ENCODE data around the gene MSRB3. TPM values are rescaled to one million over a fixed set of nuclear protein-coding genes. Genes with fewer than 3 reads are reported as not detected.
"Not testable (repeated sequence)": the region's sequence is repeated elsewhere in the genome, so short reads cannot be mapped to it uniquely, and the experiment has no call there.

Gene MSRB3
- total RNA-seq, 1 donor from 2014 or later, result not detected

- no peaks in the 10 kb centered on the region for H3K9me3 Mint-ChIP-seq
- DNase-seq (no peak), ATAC-seq (ENCODE audit: low read depth) (no peak)
- H3K36me3 Mint-ChIP-seq (ENCODE audit: low read depth), result no peaks in the 10 kb centered on the region
- no peak overlapping the region for H3K27ac Mint-ChIP-seq
- H3K27me3 Mint-ChIP-seq, result peaks cover 16% of the 10 kb centered on the region
- CTCF ChIA-PET, result no interaction called here
- intact Hi-C loops (cut with micrococcal nuclease), result loop anchor here (5.0 kb wide), 2 partner anchors 780 to 1100 kb away; no protein-coding TSS in a partner anchor
- no peak overlapping the region for H3K4me3 Mint-ChIP-seq
- peaks cover 24% of the 10 kb centered on the region for H3K4me1 Mint-ChIP-seq
- TF ChIP-seq, protein P1, sequence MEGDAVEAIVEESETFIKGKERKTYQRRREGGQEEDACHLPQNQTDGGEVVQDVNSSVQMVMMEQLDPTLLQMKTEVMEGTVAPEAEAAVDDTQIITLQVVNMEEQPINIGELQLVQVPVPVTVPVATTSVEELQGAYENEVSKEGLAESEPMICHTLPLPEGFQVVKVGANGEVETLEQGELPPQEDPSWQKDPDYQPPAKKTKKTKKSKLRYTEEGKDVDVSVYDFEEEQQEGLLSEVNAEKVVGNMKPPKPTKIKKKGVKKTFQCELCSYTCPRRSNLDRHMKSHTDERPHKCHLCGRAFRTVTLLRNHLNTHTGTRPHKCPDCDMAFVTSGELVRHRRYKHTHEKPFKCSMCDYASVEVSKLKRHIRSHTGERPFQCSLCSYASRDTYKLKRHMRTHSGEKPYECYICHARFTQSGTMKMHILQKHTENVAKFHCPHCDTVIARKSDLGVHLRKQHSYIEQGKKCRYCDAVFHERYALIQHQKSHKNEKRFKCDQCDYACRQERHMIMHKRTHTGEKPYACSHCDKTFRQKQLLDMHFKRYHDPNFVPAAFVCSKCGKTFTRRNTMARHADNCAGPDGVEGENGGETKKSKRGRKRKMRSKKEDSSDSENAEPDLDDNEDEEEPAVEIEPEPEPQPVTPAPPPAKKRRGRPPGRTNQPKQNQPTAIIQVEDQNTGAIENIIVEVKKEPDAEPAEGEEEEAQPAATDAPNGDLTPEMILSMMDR (IDR thresholded peaks at IDR 0.05), result no peak
- POLR2A ChIA-PET, result no interaction called here
Observed at GRCh38 chr12:65307169-65307501, 28.7 kb downstream of the MSRB3 start.

GRCh38 chr12:65308006-65308405, 29.5 kb downstream of the MSRB3 start:
- peaks cover 18% of the 10 kb centered on the region for H3K27me3 Mint-ChIP-seq
- no peak for ATAC-seq (ENCODE audit: low read depth)
- H3K4me3 Mint-ChIP-seq, result no peak overlapping the region
- CTCF ChIA-PET, result no interaction called here
- H3K4me1 Mint-ChIP-seq, result peaks cover 24% of the 10 kb centered on the region
- H3K36me3 Mint-ChIP-seq (ENCODE audit: low read depth), result no peaks in the 10 kb centered on the region
- POLR2A ChIA-PET, result no interaction called here
- H3K27ac Mint-ChIP-seq, result no peak overlapping the region
- DNase-seq, result no peak
- intact Hi-C loops (cut with micrococcal nuclease), result loop anchor here (5.0 kb wide), 2 partner anchors 779 to 1099 kb away; no protein-coding TSS in a partner anchor
- no peaks in the 10 kb centered on the region for H3K9me3 Mint-ChIP-seq
- TF ChIP-seq, protein P1 (IDR thresholded peaks at IDR 0.05), result no peak

DNA sequence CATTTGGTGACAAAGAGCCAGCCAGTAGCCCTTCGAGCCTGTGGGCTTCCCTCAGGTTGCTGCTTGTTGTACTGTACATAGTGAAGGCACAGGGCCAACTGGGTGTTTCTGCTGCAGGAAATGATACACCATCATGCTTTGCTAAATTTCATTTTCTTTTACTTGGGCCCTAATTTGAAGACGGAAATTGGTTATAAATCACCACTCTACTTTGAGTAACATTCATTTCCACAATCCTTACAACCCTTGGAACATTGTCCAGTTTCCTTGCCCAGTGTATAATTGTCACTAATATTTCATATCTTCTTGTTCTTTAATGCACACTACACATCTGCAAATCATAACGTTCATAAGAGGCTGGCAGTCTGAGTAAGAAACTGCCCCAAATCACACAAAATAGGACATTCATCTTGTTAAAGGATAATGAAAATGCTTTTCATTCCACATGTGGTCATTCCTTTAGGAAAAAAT, 30.2 kb downstream of the MSRB3 start:
- H3K36me3 Mint-ChIP-seq (ENCODE audit: low read depth), result no peaks in the 10 kb centered on the region
- ATAC-seq (ENCODE audit: low read depth) (no peak), DNase-seq (no peak)
- H3K27ac Mint-ChIP-seq, result no peak overlapping the region
- H3K4me3 Mint-ChIP-seq, result no peak overlapping the region
- H3K9me3 Mint-ChIP-seq, result no peaks in the 10 kb centered on the region
- ChIA-PET POLR2A (no interaction called here), CTCF (no interaction called here)
- intact Hi-C loops (cut with micrococcal nuclease), result loop anchor here (5.0 kb wide), 2 partner anchors 779 to 1099 kb away; no protein-coding TSS in a partner anchor
- peaks cover 16% of the 10 kb centered on the region for H3K27me3 Mint-ChIP-seq
- TF ChIP-seq, protein P1 (IDR thresholded peaks at IDR 0.05), result no peak
- peaks cover 24% of the 10 kb centered on the region for H3K4me1 Mint-ChIP-seq

DNA sequence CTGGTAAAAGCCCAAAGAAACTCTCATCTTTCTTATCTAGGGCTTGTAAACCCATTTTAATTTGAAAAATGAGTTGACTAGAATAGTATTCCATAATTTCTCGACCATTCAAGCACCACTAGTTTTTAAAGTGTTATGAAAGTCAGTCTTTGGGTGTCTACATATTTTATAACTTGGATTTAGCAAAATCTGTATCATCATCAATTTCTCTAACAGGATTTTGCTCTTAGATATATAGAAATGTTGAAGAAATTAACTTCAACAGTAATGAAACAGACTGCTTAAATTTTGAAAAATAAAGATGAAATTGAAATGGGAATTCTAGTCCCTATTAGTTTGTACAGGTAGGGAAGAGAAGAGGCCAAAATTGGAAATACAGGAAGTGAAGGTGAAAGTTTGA, 32.8 kb downstream of the MSRB3 start:
- ChIA-PET CTCF (no interaction called here), POLR2A (no interaction called here)
- no peaks in the 10 kb centered on the region for H3K36me3 Mint-ChIP-seq (ENCODE audit: low read depth)
- no peak overlapping the region for H3K4me3 Mint-ChIP-seq
- TF ChIP-seq, protein P1 (IDR thresholded peaks at IDR 0.05), result no peak
- peaks cover 4% of the 10 kb centered on the region for H3K27me3 Mint-ChIP-seq
- no peak overlapping the region for H3K27ac Mint-ChIP-seq
- peaks cover 24% of the 10 kb centered on the region for H3K4me1 Mint-ChIP-seq
- ATAC-seq (ENCODE audit: low read depth) (no peak), DNase-seq (no peak)
- intact Hi-C loops (cut with micrococcal nuclease), result no loop called here
- no peaks in the 10 kb centered on the region for H3K9me3 Mint-ChIP-seq

DNA sequence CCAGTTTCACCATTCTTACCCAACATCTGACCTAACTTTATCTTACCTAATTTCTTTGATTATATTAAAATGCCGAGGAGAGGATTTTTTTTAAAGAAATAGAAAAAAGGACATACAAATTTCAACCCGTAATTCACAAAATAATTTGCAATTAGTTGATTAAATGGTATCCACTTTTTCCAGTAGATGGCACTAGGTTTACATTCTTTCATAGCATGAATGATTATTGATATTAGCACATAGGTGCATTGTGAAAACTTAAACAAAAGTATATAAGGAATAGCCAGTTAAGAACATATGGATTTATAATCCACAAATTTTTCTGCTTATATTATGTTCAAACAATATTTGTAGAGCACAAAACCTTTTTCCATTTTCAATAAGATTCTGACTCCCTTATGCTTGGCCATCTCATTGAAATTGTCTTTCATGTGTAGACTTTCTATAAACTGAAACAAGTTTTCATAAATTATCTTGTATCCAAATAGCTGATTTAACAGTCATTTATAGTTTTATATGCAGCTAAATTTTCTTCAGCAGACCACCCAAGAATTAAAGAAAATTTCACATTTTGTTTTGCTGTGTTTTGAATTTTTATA, 35.3 kb downstream of the MSRB3 start:
- H3K27me3 Mint-ChIP-seq, result peaks cover 5% of the 10 kb centered on the region
- H3K9me3 Mint-ChIP-seq, result no peaks in the 10 kb centered on the region
- H3K27ac Mint-ChIP-seq, result no peak overlapping the region
- ChIA-PET CTCF (interaction anchor here (0.6 kb wide), 1 partner anchor 86 kb away, joined by 3 read pairs; no protein-coding TSS in a partner anchor), POLR2A (no interaction called here)
- peaks cover 8% of the 10 kb centered on the region for H3K4me1 Mint-ChIP-seq
- no peak for ATAC-seq (ENCODE audit: low read depth)
- TF ChIP-seq, protein P1 (IDR thresholded peaks at IDR 0.05), result no peak
- H3K4me3 Mint-ChIP-seq, result no peak overlapping the region
- no peaks in the 10 kb centered on the region for H3K36me3 Mint-ChIP-seq (ENCODE audit: low read depth)
- intact Hi-C loops (cut with micrococcal nuclease), result no loop called here
- DNase-seq, result no peak

DNA sequence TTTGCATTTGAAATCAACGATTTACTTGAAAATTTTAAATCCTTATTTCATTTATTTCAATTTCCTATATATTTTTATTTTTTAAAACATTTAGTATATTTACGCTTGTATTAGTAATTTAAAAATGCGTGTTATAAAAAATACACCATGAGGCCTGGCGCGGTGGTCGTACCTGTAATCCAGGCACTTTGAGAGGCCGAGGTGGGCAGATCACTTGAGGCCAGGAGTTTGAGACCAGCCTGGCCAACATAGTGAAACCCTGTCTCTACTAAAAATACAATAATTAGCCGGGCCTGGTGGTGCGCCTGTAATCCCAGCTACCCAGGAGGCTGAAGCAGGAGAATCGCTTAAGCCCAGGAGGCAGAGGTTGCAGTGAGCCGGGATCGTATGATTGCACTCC, 36.8 kb downstream of the MSRB3 start:
- intact Hi-C loops (cut with micrococcal nuclease); H3K27ac Mint-ChIP-seq; H3K27me3 Mint-ChIP-seq; ATAC-seq (ENCODE audit: low read depth); H3K4me1 Mint-ChIP-seq; H3K9me3 Mint-ChIP-seq; CTCF ChIA-PET; DNase-seq; POLR2A ChIA-PET; H3K4me3 Mint-ChIP-seq; H3K36me3 Mint-ChIP-seq (ENCODE audit: low read depth): not testable (repeated sequence)

All from activated B cell treated with CpG ODN at 0.5 μM for 24 hours (primary cell).